GM12892 (cell line): ENCODE results near the gene KCNC4.

ENCODE experiments used
- POLR2A ChIP-seq: IDR thresholded peaks from 2 replicates; pipeline ENCODE4 v1.6.1; 2011; ENCODE audit warnings: low read depth, low read length, control low read depth
- POLR2AphosphoS5 ChIP-seq: IDR thresholded peaks from 2 replicates; pipeline ENCODE4 v1.6.1; 2011; ENCODE audit warnings: low read depth, low read length, control low read depth
- TAF1 ChIP-seq: IDR thresholded peaks from 2 replicates; pipeline ENCODE4 v1.6.1; 2011; ENCODE audit warnings: low read depth, mild to moderate bottlenecking, control low read depth, low read length, borderline replicate concordance

GRCh38 chr1:110235181-110235833 is 25.2 kb downstream of the KCNC4 start:
- no peak for TF ChIP-seq POLR2A
- no peak for TF ChIP-seq TAF1
- no peak for TF ChIP-seq POLR2AphosphoS5
